GM21447 (cell line): ENCODE measurements around the gene SLC25A41.
"Not testable (repeated sequence)": the region's sequence is repeated elsewhere in the genome, so short reads cannot be mapped to it uniquely, and the experiment has no call there.

Source experiments
- ATAC-seq: cut with Tn5 transposase; IDR thresholded peaks from one replicate; pipeline ENCODE4 v1.9.1; 2021; ENCODE audit not compliant: unreplicated experiment

Gene SLC25A41

DNA sequence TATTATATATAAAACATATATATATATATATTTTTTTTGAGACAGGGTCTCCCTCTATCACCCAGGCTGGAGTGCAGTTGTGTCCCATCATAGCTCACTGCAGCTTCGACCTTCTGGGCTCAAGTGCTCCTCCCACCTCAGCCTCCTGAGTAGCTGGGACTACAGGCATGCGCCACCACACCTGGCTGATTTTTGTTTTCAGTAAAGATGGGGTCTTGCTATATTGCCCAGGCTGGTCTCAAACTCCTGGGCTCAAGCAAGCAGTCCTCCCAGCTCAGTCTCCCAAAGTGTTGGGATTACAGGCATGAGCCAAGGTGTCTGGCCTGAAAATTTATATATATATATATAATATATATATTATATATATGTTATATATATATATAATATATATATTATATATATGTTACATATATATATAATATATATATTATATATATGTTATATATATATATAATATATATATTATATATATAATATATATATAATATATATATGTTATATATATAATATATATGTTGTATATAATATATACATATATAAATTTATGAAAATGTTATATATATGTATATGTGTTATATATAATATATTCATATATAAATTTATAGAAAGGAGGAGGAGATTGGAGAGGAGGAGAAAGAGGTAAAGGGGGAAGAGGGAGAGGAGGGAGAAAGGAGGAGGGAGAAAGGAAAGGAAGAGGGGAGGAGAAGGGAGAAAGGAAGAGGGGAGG, 4.7 kb downstream of the SLC25A41 start:
- ATAC-seq: not testable (repeated sequence)

DNA sequence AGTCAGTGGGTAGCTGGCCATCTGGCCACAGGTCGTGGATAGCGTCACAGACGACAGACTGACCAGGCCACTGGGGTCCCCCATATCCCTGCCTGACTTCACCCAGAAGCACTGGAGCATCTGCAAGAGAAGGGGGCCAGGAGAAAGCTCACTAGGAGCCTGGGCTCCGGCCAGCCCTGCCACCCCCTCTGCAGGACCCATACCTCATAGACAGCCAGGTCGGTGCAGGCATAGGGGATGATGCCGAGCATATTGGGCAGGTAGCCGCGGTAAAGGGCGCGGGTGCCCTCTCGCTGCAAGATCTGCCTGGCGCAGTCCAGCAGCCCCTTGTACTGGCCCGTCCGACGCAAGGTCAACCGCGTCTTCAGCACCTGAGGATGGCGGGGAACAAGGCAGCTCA, 6.4 kb downstream of the SLC25A41 start:
- no peak for ATAC-seq

DNA sequence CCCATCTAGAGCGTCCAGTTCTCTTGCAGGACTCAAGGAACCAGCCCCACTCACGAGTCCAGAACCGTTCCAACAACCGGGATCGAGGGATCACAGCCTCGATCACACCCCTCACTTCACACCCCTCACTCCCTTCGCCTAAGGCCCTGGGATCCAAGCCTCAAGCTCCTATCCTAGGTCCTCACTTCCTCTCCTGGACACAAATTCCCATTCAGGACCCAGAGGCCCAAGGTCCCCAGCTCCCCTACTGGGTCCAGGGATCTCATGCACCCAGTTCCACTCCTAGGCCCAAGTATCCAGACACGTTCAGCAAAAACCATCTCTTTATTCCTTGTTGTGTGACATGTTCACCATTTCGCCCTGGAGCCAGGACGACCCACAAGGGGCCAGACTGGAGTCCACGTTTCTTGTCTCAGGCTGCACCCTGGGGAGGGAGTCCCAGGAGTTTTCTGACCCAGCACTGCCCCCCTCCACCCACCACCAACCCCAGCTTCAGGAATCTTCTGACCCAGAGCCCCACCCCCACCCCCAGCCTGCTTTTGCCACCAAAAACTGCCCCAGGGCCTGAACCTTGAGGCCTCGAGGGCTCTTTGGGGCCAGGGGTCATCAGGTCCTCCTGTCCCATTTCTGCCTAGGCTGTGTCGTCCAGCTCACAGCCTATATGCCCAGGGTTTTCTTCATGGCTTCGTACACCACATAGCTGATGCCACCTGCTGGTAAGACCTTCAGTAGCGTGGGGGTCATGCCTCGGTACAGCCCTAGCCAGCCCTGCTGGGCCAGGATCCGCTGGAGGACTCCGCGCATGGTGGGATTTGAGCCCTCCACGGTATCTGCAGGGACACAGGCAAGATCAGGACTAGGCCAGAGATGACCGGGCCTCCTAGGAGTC, 7.6 kb downstream of the SLC25A41 start:
- ATAC-seq: no peak

DNA sequence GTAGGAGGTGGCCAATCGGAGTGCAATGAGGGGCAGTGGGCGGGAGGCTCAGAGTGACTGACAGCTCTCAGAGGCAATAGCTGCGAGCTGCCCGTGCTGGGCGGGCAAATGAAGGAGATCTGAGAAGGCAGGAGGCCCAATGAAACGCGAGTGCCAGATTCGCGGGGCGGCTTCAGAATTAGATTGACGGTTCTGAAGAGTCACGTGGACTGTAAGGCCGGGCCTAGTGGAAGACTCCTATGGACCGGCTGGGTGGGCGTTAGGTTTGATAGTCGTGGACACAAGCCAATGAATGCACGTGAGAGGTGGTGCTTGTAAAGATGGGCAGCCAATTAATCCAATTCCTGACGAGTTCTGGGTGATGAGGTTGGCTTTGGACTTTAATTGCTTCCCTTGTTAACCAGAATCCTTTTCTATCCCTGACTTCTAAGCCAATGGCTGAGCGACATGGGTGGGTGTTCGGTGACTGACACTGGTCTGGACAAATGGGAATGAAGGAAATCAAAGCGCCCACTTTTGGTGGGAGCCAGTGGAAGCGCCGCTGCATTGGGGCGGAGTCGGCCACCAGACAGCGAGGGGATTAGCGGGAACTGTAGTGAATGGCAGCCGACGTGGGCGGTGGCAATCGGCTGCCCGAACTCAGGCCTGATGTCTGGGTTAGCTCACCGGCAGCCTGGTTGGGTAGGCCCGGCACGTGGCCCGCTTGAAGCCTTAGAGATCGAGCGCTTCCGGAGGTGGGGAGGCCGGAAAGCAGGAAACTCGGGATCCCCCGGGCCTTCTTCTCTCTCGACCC, 8.4 kb downstream of the SLC25A41 start:
- peak; percentile 87 for ATAC-seq

DNA sequence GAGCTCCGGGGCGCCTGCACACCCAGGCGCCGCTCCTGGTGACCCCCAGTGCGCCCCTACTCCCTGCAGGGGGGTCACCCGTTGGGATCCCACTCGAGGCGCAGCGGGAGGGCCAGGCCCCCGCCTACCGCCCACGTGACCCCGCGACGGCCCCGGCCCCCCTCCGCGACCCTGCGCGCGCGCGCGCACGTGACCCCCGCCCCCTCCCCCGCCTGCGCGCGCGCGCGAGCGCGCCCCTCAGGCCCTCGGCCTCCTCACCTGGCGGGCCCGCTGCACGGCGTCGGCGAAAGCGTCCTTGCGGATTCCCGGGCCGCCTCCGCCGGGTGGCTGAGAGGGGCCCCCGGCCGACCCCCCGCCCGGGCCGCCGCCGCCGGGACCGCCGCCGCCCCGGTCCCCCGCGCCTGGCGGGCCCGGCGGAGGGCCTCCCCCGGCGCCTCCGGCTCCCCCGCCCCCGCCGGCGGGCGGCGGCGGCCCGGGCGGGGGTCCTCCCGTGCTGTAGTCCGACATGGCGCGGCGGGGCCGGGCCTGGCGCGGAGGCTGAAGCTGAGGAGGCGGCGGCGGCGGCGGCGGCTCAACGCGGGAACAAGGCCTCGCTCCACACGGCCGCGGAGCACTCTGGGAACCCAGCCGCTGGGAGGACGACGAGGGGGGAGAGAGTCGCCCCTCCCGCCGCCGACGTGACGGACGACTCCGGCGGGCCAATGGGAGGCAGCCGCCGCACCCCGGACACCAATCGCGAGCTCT, 9.2 kb downstream of the SLC25A41 start, which contains the start of gene KHSRP:
TSS of gene KHSRP (minus strand) at position 617 of the 744 bp plus-strand sequence. CDS start at position 507, 110 bp downstream.
- ATAC-seq: no peak

GRCh38 chr19:6423499-6424194, 9.9 kb downstream of the SLC25A41 start:
- no peak for ATAC-seq

DNA sequence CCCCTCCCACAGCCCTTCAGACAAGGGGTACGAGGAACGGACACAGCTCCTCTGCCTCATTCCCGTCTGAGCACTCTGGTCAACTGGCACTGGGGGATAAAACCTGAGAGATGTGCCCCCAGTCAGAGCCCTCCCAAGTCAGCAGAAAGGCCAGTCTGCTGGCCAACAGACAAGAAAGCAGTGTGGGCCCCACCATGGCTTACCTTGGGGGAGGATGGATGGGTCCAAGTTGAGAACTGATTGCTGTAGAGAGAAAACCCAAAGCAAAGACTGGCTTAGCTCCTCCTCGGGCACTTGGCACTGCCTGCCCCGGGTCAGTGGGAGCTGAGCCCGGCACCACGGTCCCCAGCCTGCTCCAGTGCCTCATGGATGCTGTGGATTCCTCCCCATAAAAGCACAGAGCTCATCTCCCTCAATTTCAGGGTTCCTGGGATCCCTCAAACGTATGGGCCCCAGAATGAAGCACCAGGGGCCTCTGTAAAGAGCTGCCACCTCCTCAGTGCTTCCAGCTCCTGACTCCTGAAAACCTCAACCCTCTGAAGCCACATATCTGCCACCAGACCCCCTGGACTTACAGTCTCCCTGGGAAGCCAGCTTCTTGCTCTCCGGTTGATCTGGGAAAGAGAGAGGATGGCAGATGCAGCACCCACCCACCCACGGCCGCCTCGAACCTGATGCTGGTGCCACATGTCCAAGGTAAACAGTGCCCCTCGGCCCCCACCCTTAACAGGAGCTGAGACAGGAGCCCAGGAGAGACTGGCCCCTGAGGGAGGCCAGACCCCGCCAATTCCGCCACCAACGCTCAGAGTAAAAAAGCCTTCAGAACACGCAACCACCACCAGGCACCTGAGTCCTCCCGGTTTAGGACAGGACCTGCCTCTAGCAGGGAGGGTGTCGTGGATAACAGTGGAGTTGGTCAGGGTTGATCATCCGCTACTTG, 12.2 kb downstream of the SLC25A41 start:
- ATAC-seq: no peak

- no peak for ATAC-seq
These were observed 15.0 kb downstream of the SLC25A41 start for GRCh38 chr19:6418562-6418932.

- no peak for ATAC-seq
These were observed 15.6 kb downstream of the SLC25A41 start for GRCh38 chr19:6417713-6418561.

- ATAC-seq: no peak
These were observed 16.7 kb downstream of the SLC25A41 start for GRCh38 chr19:6416658-6417405.

GRCh38 chr19:6415591-6416190, 17.9 kb downstream of the SLC25A41 start:
- no peak for ATAC-seq

DNA sequence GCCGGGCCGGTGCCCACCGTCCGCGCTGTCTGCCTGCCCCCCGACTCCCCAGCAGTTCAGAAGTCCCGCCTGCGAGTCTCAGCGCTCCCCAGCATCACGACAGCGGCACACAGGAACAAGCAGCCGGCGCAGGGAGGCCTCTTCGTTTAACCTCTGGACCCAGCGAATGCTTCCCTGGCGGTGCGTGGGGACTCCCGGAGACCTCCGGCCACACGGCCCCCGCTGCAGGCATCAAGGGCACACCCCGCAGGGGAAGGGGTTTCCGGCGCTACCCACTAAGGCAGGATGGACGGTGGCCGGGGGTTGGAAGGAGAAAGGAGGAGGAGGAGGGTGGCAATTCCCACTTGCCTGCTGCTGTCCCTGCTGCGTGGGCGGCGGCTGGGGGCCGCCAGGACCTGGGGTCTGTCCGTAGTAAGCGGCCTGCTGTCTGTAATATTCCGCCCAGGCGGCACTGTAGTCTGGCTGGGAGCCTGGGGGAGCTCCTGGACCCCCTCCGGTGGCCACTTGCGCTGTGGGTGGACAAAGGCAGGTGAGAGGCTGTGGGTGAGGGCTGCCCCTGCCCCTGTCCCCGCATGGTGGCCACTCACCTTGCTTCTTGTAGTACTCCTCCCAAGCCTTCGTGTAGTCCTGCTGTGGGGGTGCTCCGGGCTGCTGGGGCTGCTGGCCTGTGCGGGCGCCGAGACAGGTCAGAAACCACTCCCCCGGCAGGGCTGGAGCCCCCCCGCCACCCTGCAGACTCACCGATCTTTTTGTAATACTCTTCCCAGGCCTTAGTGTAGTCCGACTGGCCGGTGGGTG, 18.6 kb downstream of the SLC25A41 start:
- ATAC-seq: no peak

DNA sequence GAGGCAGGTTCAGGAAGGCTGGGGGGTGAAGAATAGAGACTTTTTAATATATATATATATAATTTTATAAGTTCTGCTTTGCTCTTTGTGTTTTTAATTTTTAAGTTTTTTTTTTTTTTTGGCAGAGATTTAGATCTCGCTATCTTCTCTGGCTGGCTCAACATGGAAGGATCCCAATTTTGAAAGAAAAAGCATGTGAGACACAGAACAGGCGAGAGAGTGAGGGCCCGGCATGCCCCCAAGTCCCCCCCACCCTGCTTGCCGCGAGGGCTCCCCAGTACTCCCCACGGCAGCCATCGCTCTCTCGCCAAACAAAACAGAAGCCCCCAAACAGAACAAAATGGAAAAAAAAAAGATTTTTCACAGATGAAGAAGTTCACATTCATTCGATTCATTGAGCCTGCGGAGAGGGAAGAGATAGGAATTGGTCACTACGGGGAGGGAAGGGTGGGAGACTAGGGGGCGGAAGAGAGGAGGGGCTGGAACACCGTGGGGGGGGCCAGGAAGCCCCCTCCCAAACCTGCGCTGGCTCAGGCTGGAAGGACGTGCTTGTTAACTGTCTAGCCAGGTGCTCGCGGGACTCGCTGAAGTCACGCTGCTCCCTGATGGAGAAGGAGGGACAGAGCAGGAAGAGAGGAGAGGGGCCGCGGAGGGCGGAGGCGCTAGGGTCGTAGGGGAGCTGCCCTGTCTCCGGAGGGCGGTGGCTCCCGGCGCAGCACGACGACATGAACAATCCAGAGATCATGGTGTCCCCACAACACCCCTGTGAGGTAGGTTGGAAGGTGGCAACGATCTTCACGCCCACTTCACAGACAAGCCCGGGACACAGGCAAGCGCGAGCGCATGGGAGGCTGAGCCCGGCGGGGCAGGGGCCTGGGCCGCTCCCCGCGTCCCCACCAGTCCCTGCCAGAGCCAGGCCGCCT, 19.6 kb downstream of the SLC25A41 start:
- ATAC-seq: no peak

- ATAC-seq: no peak
These were observed 20.3 kb downstream of the SLC25A41 start for GRCh38 chr19:6413291-6413690.
